Transverse colon (tissue), 4 donors: ENCODE results near the gene RIIAD1.

ENCODE experiments used
- POLR2AphosphoS5 ChIP-seq, 3 donors: sonication (generic); formaldehyde crosslinking; IDR thresholded peaks; one replicate each; pipeline ENCODE4 v1.6.1; 2016; ENCODE audit warnings: antibody characterized with exemption in 3 of 3
- TF ChIP-seq, protein P1 (sequence below), 5 experiments: fragments of 200-600 bp in 3 of 5; fragments of 450-650 bp in 2 of 5; sonication (generic) in 3 of 5; IDR thresholded peaks; 1 replicate in 2 of 5; 2 replicates in 3 of 5; pipeline ENCODE4 v1.5.1; 2016 to 2017; ENCODE audit warnings: antibody characterized with exemption in 5 of 5, inconsistent platforms in 3 of 5, mild to moderate bottlenecking in 2 of 5, moderate library complexity in 1 of 5

DNA sequence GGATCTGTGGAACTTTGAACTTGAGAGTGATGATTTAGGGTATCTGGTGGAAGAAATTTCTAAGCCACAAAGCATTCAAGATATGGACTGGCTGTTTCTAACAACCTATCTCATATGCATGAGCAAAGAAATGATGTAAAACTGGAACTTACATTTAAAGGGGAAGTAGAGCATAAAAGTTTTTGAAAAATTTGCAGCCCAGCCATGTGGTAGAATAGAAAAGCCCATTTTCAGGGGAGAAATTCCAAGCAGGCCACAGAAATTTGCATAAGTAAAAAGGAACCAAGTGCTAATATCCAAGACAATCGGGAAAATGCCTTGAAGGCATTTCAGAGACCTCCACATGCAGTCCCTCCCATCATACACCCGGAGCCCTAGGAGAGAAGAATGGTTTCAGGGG, 15.7 kb downstream of the RIIAD1 start:
- TF ChIP-seq POLR2AphosphoS5 (IDR thresholded peaks at IDR 0.05), result no peak
- TF ChIP-seq, protein P1, sequence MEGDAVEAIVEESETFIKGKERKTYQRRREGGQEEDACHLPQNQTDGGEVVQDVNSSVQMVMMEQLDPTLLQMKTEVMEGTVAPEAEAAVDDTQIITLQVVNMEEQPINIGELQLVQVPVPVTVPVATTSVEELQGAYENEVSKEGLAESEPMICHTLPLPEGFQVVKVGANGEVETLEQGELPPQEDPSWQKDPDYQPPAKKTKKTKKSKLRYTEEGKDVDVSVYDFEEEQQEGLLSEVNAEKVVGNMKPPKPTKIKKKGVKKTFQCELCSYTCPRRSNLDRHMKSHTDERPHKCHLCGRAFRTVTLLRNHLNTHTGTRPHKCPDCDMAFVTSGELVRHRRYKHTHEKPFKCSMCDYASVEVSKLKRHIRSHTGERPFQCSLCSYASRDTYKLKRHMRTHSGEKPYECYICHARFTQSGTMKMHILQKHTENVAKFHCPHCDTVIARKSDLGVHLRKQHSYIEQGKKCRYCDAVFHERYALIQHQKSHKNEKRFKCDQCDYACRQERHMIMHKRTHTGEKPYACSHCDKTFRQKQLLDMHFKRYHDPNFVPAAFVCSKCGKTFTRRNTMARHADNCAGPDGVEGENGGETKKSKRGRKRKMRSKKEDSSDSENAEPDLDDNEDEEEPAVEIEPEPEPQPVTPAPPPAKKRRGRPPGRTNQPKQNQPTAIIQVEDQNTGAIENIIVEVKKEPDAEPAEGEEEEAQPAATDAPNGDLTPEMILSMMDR (IDR thresholded peaks at IDR 0.05), result no peak
